CD14-positive monocyte (primary cell): Measurements from ENCODE around the gene DCUN1D5. TPM values are rescaled to one million over a fixed set of nuclear protein-coding genes. Genes with fewer than 3 reads are reported as not detected.

ENCODE experiments used
- DNase-seq, 3 donors: peaks; one replicate each; pipeline ENCODE4 v3.0.0-alpha.2; 2011 to 2022
- H2AFZ ChIP-seq: 2 replicates; pipeline ENCODE4 v1.6.0; 2012; ENCODE audit warnings: mild to moderate bottlenecking, low read depth, low read length, inconsistent platforms; ENCODE audit not compliant: insufficient read depth, poor library complexity, severe bottlenecking
- H3K27ac ChIP-seq, 2 donors: 1 replicate in 1 of 2; 2 replicates in 1 of 2; pipeline ENCODE4 v1.5.1; 2012 to 2013; ENCODE audit warnings: low read length in 2 of 2, control low read depth in 1 of 2, inconsistent platforms in 1 of 2, low read depth in 1 of 2, mild to moderate bottlenecking in 1 of 2
- H3K27me3 ChIP-seq, 2 donors: one replicate each; pipeline versions ENCODE4 v1.6.0 to v1.6.1; 2011 to 2013; ENCODE audit warnings: low read length in 2 of 2; ENCODE audit not compliant: control insufficient read depth in 2 of 2, insufficient read depth in 2 of 2
- H3K36me3 ChIP-seq, 2 donors: replicated peaks in 1 of 2; 1 replicate in 1 of 2; 2 replicates in 1 of 2; pipeline versions ENCODE4 v1.5.1 to v1.6.1; 2012 to 2013; ENCODE audit warnings: low read length in 2 of 2, control low read depth in 1 of 2, inconsistent platforms in 1 of 2, mild to moderate bottlenecking in 1 of 2; ENCODE audit not compliant: insufficient read depth in 2 of 2, control insufficient read depth in 1 of 2
- H3K4me1 ChIP-seq, 2 donors: 1 replicate in 1 of 2; 2 replicates in 1 of 2; pipeline versions ENCODE4 v1.5.1 to v1.6.1; 2012 to 2013; ENCODE audit warnings: low read length in 2 of 2, control low read depth in 1 of 2, inconsistent platforms in 1 of 2, mild to moderate bottlenecking in 1 of 2, moderate library complexity in 1 of 2; ENCODE audit not compliant: insufficient read depth in 2 of 2, control insufficient read depth in 1 of 2
- H3K4me2 ChIP-seq: replicated peaks from 2 replicates; pipeline ENCODE3; 2012; ENCODE audit warnings: low read length, moderate library complexity, mild to moderate bottlenecking; ENCODE audit not compliant: poor library complexity, severe bottlenecking; ENCODE audit errors: extremely low read depth
- H3K4me3 ChIP-seq, 3 experiments: fragments of 200-600 bp in 1 of 3; sonication (generic) in 1 of 3; replicated peaks in 1 of 3; 1 replicate in 2 of 3; 2 replicates in 1 of 3; pipeline ENCODE4 v1.5.1; 2011 to 2013; ENCODE audit warnings: low read length in 3 of 3, mild to moderate bottlenecking in 3 of 3, control low read depth in 2 of 3, low read depth in 2 of 3, inconsistent platforms in 1 of 3, moderate library complexity in 1 of 3
- H3K79me2 ChIP-seq: 2 replicates; pipeline ENCODE4 v1.6.0; 2012; ENCODE audit warnings: mild to moderate bottlenecking, control low read depth, inconsistent platforms, low read length, moderate library complexity; ENCODE audit not compliant: insufficient read depth
- H3K9ac ChIP-seq: 2 replicates; pipeline ENCODE4 v1.6.0; 2017; ENCODE audit warnings: low read length, mild to moderate bottlenecking; ENCODE audit not compliant: insufficient read depth, poor library complexity, severe bottlenecking
- H3K9me3 ChIP-seq, 2 donors: replicated peaks in 1 of 2; 1 replicate in 1 of 2; 2 replicates in 1 of 2; pipeline versions ENCODE4 v1.5.1 to v1.6.1; 2012 to 2013; ENCODE audit warnings: low read length in 2 of 2, control low read depth in 1 of 2; ENCODE audit not compliant: control insufficient read depth in 1 of 2, insufficient read depth in 1 of 2
- H4K20me1 ChIP-seq: 2 replicates; pipeline ENCODE4 v1.6.0; 2012; ENCODE audit warnings: mild to moderate bottlenecking, low read length, control low read depth, moderate library complexity; ENCODE audit not compliant: insufficient read depth
- H3K27ac Mint-ChIP-seq, 7 donors: one replicate each; pipeline ENCODE4 v1.8.0; 2020; ENCODE audit warnings: mild to moderate bottlenecking in 7 of 7, mixed read lengths in 7 of 7, moderate library complexity in 6 of 7, inconsistent platforms in 2 of 7
- H3K27me3 Mint-ChIP-seq, 3 donors: one replicate each; pipeline ENCODE4 v1.8.0; 2021 to 2022; ENCODE audit warnings: low read depth in 3 of 3, mild to moderate bottlenecking in 3 of 3, mixed read lengths in 3 of 3, moderate library complexity in 3 of 3, inconsistent platforms in 1 of 3
- H3K36me3 Mint-ChIP-seq, 2 donors: one replicate each; pipeline ENCODE4 v1.8.0; 2020; ENCODE audit warnings: mixed read lengths in 2 of 2, inconsistent platforms in 1 of 2, mild to moderate bottlenecking in 1 of 2
- H3K4me1 Mint-ChIP-seq: one replicate; pipeline ENCODE4 v1.8.0; 2020; ENCODE audit warnings: mild to moderate bottlenecking, mixed read lengths
- H3K4me3 Mint-ChIP-seq, 2 donors: one replicate each; pipeline ENCODE4 v1.8.0; 2020; ENCODE audit warnings: mild to moderate bottlenecking in 2 of 2, mixed read lengths in 2 of 2, moderate library complexity in 1 of 2
- H3K9me3 Mint-ChIP-seq, 7 donors: one replicate each; pipeline ENCODE4 v1.8.0; 2020 to 2022; ENCODE audit warnings: mixed read lengths in 7 of 7, mild to moderate bottlenecking in 6 of 7, moderate library complexity in 6 of 7, inconsistent platforms in 2 of 7
- CTCF ChIP-seq: fragments of 200-600 bp; IDR thresholded peaks from one replicate; pipeline ENCODE4 v1.8.0; 2022; ENCODE audit warnings: antibody characterized with exemption, mild to moderate bottlenecking
- WGBS: methylation state at CpG from one replicate; pipeline ENCODE4 v1.1.5; 2013; ENCODE audit warnings: missing lambda C conversion rate; ENCODE audit not compliant: insufficient coverage; 5-methylcytosine and 5-hydroxymethylcytosine counted together
- intact Hi-C, 2 donors: fragments of 100-400 bp; cut with micrococcal nuclease; formaldehyde crosslinking; loops; one replicate each; pipeline versions ENCODE4 v1.15.0 to v1.15.1; 2023
- polyA plus RNA-seq, 3 donors: library from polyadenylated mRNA; depleted of rRNA in 1 of 3; unstranded in 2 of 3; stranded (reverse) in 1 of 3; fragments of 300-500 nt in 2 of 3; fragments of >200 nt in 1 of 3; fragmentation: Illumina TruSeq in 2 of 3; gene quantifications; 1 replicate in 2 of 3; 2 replicates in 1 of 3; pipeline ENCODE4 v1.2.3, GENCODE V29; 2012 to 2021

The DCUN1D5 gene
- polyA plus RNA-seq, 3 donors: 7.8 to 20.3 (median 19.5) TPM

- Histone ChIP-seq H3K9ac (peak overlapping the region; percentile 32), H3K27ac (peak overlapping the region; percentile 14 to 65), H3K4me1 (peaks cover 16 to 17% of the 10 kb centered on the region in 2 donors), H3K9me3 (no peaks in the 10 kb centered on the region), H4K20me1 (no peaks in the 10 kb centered on the region), H3K36me3 (no peaks in the 10 kb centered on the region), H3K79me2 (no peaks in the 10 kb centered on the region), H3K4me3 (peak overlapping the region; percentile 51 to 75 (median 56)), H2AFZ (peak overlapping the region; percentile 87), H3K27me3 (peaks cover 0 to 8% of the 10 kb centered on the region in 2 donors), H3K4me2 (peak overlapping the region; percentile 89)
- no peak for TF ChIP-seq CTCF
- no peak for DNase-seq
- peak overlapping the region; percentile 92 to 100 for H3K4me3 Mint-ChIP-seq
- H3K27me3 Mint-ChIP-seq: peaks cover 4 to 11% (median 9%) of the 10 kb centered on the region in 3 donors
- no peaks in the 10 kb centered on the region for H3K9me3 Mint-ChIP-seq
- peak overlapping the region; percentile 85 to 98 (median 97) for H3K27ac Mint-ChIP-seq
- 27% methylated on average over 12 of the region's 26 CpGs for WGBS
- H3K36me3 Mint-ChIP-seq: no peaks in the 10 kb centered on the region
- H3K4me1 Mint-ChIP-seq: peaks cover 12% of the 10 kb centered on the region
- intact Hi-C loops: no loop called here
Observed at GRCh38 chr11:103109818-103110388, 17.9 kb upstream of the DCUN1D5 start.

DNA sequence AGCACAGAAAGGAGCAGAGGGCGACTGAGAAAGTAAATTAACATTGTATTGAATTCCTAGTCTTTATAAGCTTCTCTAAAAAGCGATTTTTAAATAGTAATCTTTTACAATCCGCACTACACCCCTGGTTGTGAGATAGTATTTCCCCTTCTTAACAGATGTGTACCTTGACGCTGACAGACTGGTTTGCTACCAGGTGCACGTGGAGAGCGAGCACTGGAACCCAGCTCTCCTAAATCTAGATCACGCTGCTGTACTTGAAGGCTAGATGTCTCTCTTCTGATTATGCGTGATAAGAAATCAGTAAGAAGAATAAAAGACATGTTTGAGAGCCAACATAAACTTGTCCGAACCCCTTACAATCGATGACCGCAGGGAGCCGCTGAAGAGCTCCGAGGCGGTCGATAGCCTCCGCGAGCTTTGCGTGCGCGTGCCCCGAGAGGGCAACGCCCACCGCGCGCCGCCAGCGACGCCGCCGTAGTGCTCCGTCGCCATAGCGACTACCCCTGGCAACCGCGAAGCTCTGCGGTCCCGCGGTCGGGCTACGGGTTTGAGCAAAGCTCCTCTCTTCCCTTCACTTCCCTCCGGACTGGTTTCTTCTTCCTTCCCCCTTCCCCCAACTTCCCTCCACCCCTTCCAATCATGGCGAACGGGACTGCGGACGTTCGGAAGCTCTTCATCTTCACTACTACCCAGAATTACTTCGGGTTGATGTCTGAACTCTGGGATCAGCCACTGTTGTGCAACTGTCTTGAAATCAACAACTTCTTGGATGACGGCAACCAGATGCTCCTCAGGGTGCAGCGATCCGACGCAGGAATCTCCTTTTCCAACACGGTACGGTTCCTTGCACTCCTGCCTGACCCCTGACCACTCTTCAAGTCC is 17.2 kb upstream of the DCUN1D5 start, which contains the start of gene DYNC2H1:
TSS of gene DYNC2H1 (plus strand) at position 494 of the 885 bp plus-strand sequence. CDS start at position 643, 149 bp downstream.
- no peaks in the 10 kb centered on the region for H3K79me2 ChIP-seq
- H2AFZ ChIP-seq: peak within 1 kb of the TSS; percentile 87
- H3K27ac ChIP-seq: peak within 1 kb of the TSS; percentile 14 to 65
- H3K9ac ChIP-seq: peak within 1 kb of the TSS; percentile 32
- peaks cover 3 to 13% of the 10 kb centered on the region in 2 donors for H3K27me3 ChIP-seq
- peak within 1 kb of the TSS; percentile 51 to 75 (median 56) for H3K4me3 ChIP-seq
- Mint-ChIP-seq H3K27ac (peak within 1 kb of the TSS; percentile 85 to 98 (median 97)), H3K27me3 (peaks cover 4 to 11% (median 9%) of the 10 kb centered on the region in 3 donors), H3K4me1 (peaks cover 12% of the 10 kb centered on the region), H3K4me3 (peak within 1 kb of the TSS; percentile 92 to 100), H3K9me3 (no peaks in the 10 kb centered on the region), H3K36me3 (no peaks in the 10 kb centered on the region)
- no peaks in the 10 kb centered on the region for H3K36me3 ChIP-seq
- under 1% methylated on average over 48 of the region's 53 CpGs for WGBS
- H4K20me1 ChIP-seq: no peaks in the 10 kb centered on the region
- intact Hi-C loops: no loop called here
- H3K4me1 ChIP-seq: peaks cover 16 to 17% of the 10 kb centered on the region in 2 donors
- peak; percentile 63 for TF ChIP-seq CTCF
- H3K4me2 ChIP-seq: peak within 1 kb of the TSS; percentile 89
- H3K9me3 ChIP-seq: no peaks in the 10 kb centered on the region
- peak; percentile 85 to 89 (median 86) for DNase-seq
